Activated naive CD4-positive, alpha-beta T cell treated with anti-CD3 and anti-CD28 coated beads for 36 hours (primary cell): ENCODE results near the gene KCNH8. TPM values are rescaled to one million over a fixed set of nuclear protein-coding genes. Genes with fewer than 3 reads are reported as not detected.

Source experiments
- CTCF ChIA-PET: fragments of 350-600 bp; sonication (Branson Sonifier 250); formaldehyde crosslinking; loops from one replicate; lab custom pipeline; 2021; ENCODE audit warnings: antibody characterized with exemption; lab: Charles Lee
- DNase-seq: peaks from one replicate; pipeline ENCODE4 v3.0.0-alpha.2; 2020
- H3K27ac Mint-ChIP-seq: one replicate; pipeline ENCODE4 v1.8.0; 2021; ENCODE audit warnings: mild to moderate bottlenecking, mixed read lengths
- H3K27me3 Mint-ChIP-seq: one replicate; pipeline ENCODE4 v1.8.0; 2021; ENCODE audit warnings: low read depth, mixed read lengths
- H3K36me3 Mint-ChIP-seq: one replicate; pipeline ENCODE4 v1.8.0; 2021; ENCODE audit warnings: low read depth, mixed read lengths
- H3K4me1 Mint-ChIP-seq: one replicate; pipeline ENCODE4 v1.8.0; 2021; ENCODE audit warnings: low read depth, mixed read lengths
- H3K4me3 Mint-ChIP-seq: one replicate; pipeline ENCODE4 v1.8.0; 2021; ENCODE audit warnings: mild to moderate bottlenecking, moderate library complexity, mixed read lengths
- H3K9me3 Mint-ChIP-seq: one replicate; pipeline ENCODE4 v1.8.0; 2021; ENCODE audit warnings: mixed read lengths
- intact Hi-C: fragments of 100-400 bp; cut with micrococcal nuclease; formaldehyde crosslinking; loops from one replicate; pipeline ENCODE4 v1.15.1; 2023
- total RNA-seq, 2 experiments: library from RNA; stranded (reverse); gene quantifications; one replicate each; pipeline ENCODE4 v1.2.3, GENCODE V29; 2021

KCNH8 gene
- total RNA-seq, 2 experiments from 2014 or later = not detected

DNA sequence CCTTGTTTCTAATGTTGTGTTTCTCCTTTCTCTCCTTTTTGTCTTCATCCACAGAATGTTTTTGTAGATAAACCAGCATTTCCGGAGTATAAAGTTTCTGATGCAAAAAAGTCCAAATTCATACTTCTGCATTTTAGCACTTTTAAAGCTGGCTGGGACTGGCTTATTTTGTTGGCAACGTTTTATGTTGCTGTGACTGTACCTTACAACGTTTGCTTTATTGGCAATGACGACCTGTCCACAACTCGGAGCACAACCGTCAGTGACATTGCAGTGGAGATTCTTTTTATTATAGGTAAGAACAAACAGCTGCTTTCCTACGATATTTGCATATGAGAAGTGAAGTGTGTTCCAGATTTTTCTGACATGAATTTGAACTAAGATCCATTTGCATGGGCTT is 199.4 kb downstream of the KCNH8 start:
- Mint-ChIP-seq H3K4me3 (no peak overlapping the region), H3K27ac (no peak overlapping the region), H3K27me3 (peaks cover 6% of the 10 kb centered on the region), H3K4me1 (no peaks in the 10 kb centered on the region), H3K9me3 (no peaks in the 10 kb centered on the region), H3K36me3 (no peaks in the 10 kb centered on the region)
- CTCF ChIA-PET = interaction anchor here (0.6 to 5.5 kb wide), 4 partner anchors 14 to 518 kb away, joined by 3 to 44 read pairs (median 4); no protein-coding TSS in a partner anchor
- intact Hi-C loops = no loop called here
- no peak for DNase-seq

DNA sequence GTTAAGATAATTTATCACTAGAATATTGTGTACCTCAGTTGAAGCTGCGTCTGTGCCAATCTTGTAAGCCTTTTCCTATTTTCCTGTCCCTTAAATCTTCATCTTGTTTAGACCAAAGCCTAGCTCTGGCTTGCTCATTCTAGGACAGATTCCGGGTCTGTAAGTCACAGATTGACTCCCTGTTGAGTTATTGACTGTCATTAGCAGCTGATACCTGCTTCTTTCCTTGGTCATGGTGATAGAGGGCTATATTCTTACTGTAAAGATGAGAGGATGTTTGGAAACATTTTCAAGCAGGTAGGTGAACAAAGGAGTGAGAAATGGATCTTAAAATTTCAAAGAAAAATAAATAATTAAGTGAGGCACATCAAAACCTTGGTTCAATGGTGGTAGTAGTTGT is 200.2 kb downstream of the KCNH8 start:
- no peaks in the 10 kb centered on the region for H3K4me1 Mint-ChIP-seq
- H3K27me3 Mint-ChIP-seq = peaks cover 6% of the 10 kb centered on the region
- H3K36me3 Mint-ChIP-seq = no peaks in the 10 kb centered on the region
- DNase-seq = no peak
- no peaks in the 10 kb centered on the region for H3K9me3 Mint-ChIP-seq
- H3K27ac Mint-ChIP-seq = no peak overlapping the region
- H3K4me3 Mint-ChIP-seq = no peak overlapping the region
- intact Hi-C loops = no loop called here
- CTCF ChIA-PET = interaction anchor here (0.8 to 5.5 kb wide), 9 partner anchors 9 to 520 kb away, joined by 3 to 44 read pairs (median 4); no protein-coding TSS in a partner anchor

- Mint-ChIP-seq H3K4me3 (no peak overlapping the region), H3K9me3 (no peaks in the 10 kb centered on the region), H3K4me1 (no peaks in the 10 kb centered on the region), H3K27ac (no peak overlapping the region), H3K36me3 (no peaks in the 10 kb centered on the region), H3K27me3 (peaks cover 6% of the 10 kb centered on the region)
- CTCF ChIA-PET = interaction anchor here (0.7 to 5.5 kb wide), 9 partner anchors 9 to 520 kb away, joined by 3 to 44 read pairs (median 4); no protein-coding TSS in a partner anchor
- intact Hi-C loops = loop anchor here (1.0 kb wide), 3 partner anchors 194 to 517 kb away; no protein-coding TSS in a partner anchor
- DNase-seq = peak; percentile 22
Measured at GRCh38 chr3:19348941-19349564, 200.7 kb downstream of the KCNH8 start.

DNA sequence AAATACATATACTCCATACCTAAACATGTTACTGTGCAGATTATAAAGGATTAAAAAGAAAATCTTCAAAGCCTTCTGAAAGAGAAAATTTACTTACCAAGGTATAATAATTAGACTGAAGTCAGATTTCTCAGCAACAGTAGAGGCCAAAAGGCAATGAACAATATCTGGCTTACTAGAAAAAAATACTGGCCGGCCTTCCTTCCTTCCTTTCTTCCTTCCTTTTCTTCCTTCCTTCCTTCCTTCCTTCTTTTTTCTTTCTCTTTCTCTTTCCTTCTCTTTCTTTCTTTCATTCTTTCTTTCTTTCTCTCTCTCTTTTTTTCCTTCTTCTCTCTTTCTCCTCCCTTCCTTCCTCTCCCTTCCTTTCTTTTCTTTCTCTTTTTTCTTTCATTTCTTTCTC is 209.6 kb downstream of the KCNH8 start:
- Mint-ChIP-seq H3K9me3 (no peaks in the 10 kb centered on the region), H3K27ac (no peak overlapping the region), H3K4me3 (no peak overlapping the region), H3K4me1 (no peaks in the 10 kb centered on the region), H3K36me3 (no peaks in the 10 kb centered on the region), H3K27me3 (no peaks in the 10 kb centered on the region)
- CTCF ChIA-PET = interaction anchor here (0.6 kb wide), 1 partner anchor 9 kb away, joined by 3 read pairs; no protein-coding TSS in a partner anchor
- intact Hi-C loops = no loop called here
- no peak for DNase-seq

- no peak overlapping the region for H3K4me3 Mint-ChIP-seq
- intact Hi-C loops = no loop called here
- DNase-seq = no peak
- H3K36me3 Mint-ChIP-seq = no peaks in the 10 kb centered on the region
- no peak overlapping the region for H3K27ac Mint-ChIP-seq
- no peaks in the 10 kb centered on the region for H3K27me3 Mint-ChIP-seq
- H3K4me1 Mint-ChIP-seq = no peaks in the 10 kb centered on the region
- CTCF ChIA-PET = interaction anchor here (1.5 kb wide), 1 partner anchor 14 kb away, joined by 5 read pairs; no protein-coding TSS in a partner anchor
- H3K9me3 Mint-ChIP-seq = no peaks in the 10 kb centered on the region
Measured at GRCh38 chr3:19363071-19363470, 214.8 kb downstream of the KCNH8 start.

DNA sequence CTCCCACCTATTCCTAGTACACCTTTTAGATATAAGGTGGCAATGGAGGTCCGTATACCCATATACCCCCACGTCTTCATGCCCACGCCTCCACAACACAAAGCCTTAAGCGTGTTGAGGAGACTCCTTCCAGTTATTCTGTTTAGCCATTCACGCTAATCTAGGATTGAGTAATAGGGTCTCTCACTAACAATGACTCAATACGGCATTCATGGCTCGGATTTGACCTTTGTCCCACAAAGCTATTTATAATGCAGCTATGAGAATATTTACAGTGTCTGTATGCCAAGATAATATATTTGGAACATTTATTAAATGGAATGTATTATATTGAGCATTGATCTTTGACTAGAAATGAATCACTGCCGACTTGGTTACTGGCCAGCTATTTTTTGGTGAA is 215.8 kb downstream of the KCNH8 start:
- no peaks in the 10 kb centered on the region for H3K27me3 Mint-ChIP-seq
- H3K9me3 Mint-ChIP-seq = no peaks in the 10 kb centered on the region
- H3K27ac Mint-ChIP-seq = no peak overlapping the region
- no peaks in the 10 kb centered on the region for H3K4me1 Mint-ChIP-seq
- intact Hi-C loops = no loop called here
- no peak overlapping the region for H3K4me3 Mint-ChIP-seq
- CTCF ChIA-PET = no interaction called here
- DNase-seq = no peak
- H3K36me3 Mint-ChIP-seq = no peaks in the 10 kb centered on the region

DNA sequence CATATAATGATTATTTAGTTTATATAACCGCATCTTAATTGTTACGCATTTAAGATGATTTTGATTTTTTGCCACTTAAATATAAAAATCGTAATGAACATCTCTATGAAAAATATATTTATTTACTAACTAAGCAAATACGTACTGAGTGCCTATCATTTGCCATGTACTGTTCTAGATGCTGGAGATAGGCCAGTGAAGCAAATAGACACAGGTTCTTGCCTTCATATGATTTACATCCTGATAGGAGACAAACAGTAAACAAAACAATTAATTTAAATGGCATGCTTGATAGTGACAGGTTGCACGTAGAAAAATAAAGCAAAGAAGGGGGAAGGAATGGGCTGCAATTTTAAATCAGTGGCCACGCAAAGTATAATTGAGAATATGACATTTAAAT is 217.2 kb downstream of the KCNH8 start:
- H3K4me1 Mint-ChIP-seq = no peaks in the 10 kb centered on the region
- intact Hi-C loops = no loop called here
- no peak overlapping the region for H3K27ac Mint-ChIP-seq
- H3K27me3 Mint-ChIP-seq = no peaks in the 10 kb centered on the region
- H3K9me3 Mint-ChIP-seq = no peaks in the 10 kb centered on the region
- H3K36me3 Mint-ChIP-seq = no peaks in the 10 kb centered on the region
- CTCF ChIA-PET = no interaction called here
- H3K4me3 Mint-ChIP-seq = no peak overlapping the region
- no peak for DNase-seq

- H3K36me3 Mint-ChIP-seq = no peaks in the 10 kb centered on the region
- no peaks in the 10 kb centered on the region for H3K4me1 Mint-ChIP-seq
- no peak overlapping the region for H3K27ac Mint-ChIP-seq
- intact Hi-C loops = no loop called here
- no peak for DNase-seq
- no peak overlapping the region for H3K4me3 Mint-ChIP-seq
- H3K9me3 Mint-ChIP-seq = no peaks in the 10 kb centered on the region
- H3K27me3 Mint-ChIP-seq = no peaks in the 10 kb centered on the region
- CTCF ChIA-PET = no interaction called here
Measured at GRCh38 chr3:19384868-19385267, 236.6 kb downstream of the KCNH8 start.

DNA sequence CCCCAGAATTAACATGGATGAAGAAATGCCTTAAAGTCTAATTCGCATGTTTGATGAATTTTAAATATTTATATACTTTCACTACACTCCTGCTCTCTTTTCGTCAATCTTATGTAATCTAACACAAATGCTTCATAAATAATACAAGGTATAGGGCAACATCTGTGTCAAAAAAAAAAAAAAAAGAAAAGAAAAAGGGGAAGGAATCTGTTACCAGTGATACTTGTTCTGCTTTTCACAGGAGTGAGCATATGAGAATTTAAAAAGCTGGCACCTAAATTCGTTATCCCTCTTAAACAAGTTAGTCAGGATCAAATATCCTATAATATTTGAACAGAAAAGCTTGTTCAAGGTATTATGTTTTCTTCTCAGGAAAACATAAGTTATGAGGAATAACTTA is 243.8 kb downstream of the KCNH8 start:
- Mint-ChIP-seq H3K4me3 (no peak overlapping the region), H3K27ac (no peak overlapping the region), H3K4me1 (no peaks in the 10 kb centered on the region), H3K27me3 (no peaks in the 10 kb centered on the region), H3K36me3 (no peaks in the 10 kb centered on the region), H3K9me3 (no peaks in the 10 kb centered on the region)
- intact Hi-C loops = no loop called here
- no peak for DNase-seq
- CTCF ChIA-PET = no interaction called here

- no peak overlapping the region for H3K27ac Mint-ChIP-seq
- CTCF ChIA-PET = no interaction called here
- no peaks in the 10 kb centered on the region for H3K4me1 Mint-ChIP-seq
- intact Hi-C loops = no loop called here
- DNase-seq = no peak
- H3K9me3 Mint-ChIP-seq = no peaks in the 10 kb centered on the region
- H3K36me3 Mint-ChIP-seq = no peaks in the 10 kb centered on the region
- no peaks in the 10 kb centered on the region for H3K27me3 Mint-ChIP-seq
- H3K4me3 Mint-ChIP-seq = no peak overlapping the region
Measured at GRCh38 chr3:19394946-19395345, 246.6 kb downstream of the KCNH8 start.

DNA sequence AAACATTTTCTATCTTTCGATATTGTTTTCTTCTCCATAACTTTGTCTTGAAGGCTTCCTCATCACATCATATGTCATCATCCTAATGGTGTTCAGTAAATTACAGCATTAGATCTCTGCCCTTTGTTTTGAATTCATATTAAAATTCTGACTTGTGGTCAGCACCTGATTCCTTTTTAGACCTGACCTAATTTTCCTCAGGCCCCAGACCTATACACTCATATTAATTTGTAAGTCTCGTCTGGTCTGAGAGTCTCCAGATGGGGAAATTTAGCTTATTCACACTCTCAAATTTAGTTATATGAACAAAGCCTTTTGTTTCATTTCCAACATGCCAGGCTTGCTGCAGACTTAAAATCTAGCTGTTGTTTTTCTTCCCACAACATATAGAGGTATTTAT is 248.4 kb downstream of the KCNH8 start:
- Mint-ChIP-seq H3K9me3 (no peaks in the 10 kb centered on the region), H3K4me3 (no peak overlapping the region), H3K27me3 (no peaks in the 10 kb centered on the region), H3K4me1 (no peaks in the 10 kb centered on the region), H3K36me3 (no peaks in the 10 kb centered on the region), H3K27ac (no peak overlapping the region)
- CTCF ChIA-PET = interaction anchor here (0.5 kb wide), 1 partner anchor 247 kb away, joined by 3 read pairs; no protein-coding TSS in a partner anchor
- intact Hi-C loops = no loop called here
- no peak for DNase-seq

DNA sequence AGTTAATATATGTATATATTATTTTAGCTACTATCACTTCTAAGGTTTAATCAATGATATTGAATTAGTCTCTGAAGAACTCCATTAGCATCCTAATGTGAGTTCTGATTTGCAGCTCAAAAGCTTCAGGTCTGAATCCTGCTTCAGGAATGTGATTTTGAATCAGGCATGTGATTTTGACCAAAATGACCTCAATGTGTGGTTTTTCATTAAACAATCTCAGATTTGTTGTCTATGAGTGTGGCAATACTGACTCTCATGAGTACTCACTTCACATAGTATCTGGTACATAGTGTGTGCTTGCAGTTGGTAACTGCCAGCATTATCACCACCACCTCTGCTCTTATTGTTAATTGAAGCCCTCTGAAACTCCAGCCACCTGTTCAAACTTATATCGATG is 251.0 kb downstream of the KCNH8 start:
- no peak for DNase-seq
- H3K36me3 Mint-ChIP-seq = no peaks in the 10 kb centered on the region
- no peaks in the 10 kb centered on the region for H3K4me1 Mint-ChIP-seq
- intact Hi-C loops = no loop called here
- H3K27me3 Mint-ChIP-seq = no peaks in the 10 kb centered on the region
- H3K9me3 Mint-ChIP-seq = no peaks in the 10 kb centered on the region
- H3K27ac Mint-ChIP-seq = no peak overlapping the region
- no peak overlapping the region for H3K4me3 Mint-ChIP-seq
- CTCF ChIA-PET = interaction anchor here (0.6 kb wide), 1 partner anchor 171 kb away, joined by 3 read pairs; no protein-coding TSS in a partner anchor

- intact Hi-C loops = no loop called here
- no peak overlapping the region for H3K4me3 Mint-ChIP-seq
- no peak for DNase-seq
- no peaks in the 10 kb centered on the region for H3K4me1 Mint-ChIP-seq
- no peaks in the 10 kb centered on the region for H3K36me3 Mint-ChIP-seq
- H3K27ac Mint-ChIP-seq = no peak overlapping the region
- H3K9me3 Mint-ChIP-seq = no peaks in the 10 kb centered on the region
- CTCF ChIA-PET = interaction anchor here (0.6 to 0.7 kb wide), 2 partner anchors 171 to 392 kb away, joined by 3 read pairs; no protein-coding TSS in a partner anchor
- H3K27me3 Mint-ChIP-seq = no peaks in the 10 kb centered on the region
Measured at GRCh38 chr3:19399836-19400235, 251.5 kb downstream of the KCNH8 start.
